B cell (primary cell): ENCODE results near the gene TMEM129. TPM values are rescaled to one million over a fixed set of nuclear protein-coding genes. Genes with fewer than 3 reads are reported as not detected.

Source experiments
- ATAC-seq: fragments of 200-7000 bp; cut with Tn5 transposase; one replicate; pipeline ENCODE4 v1.10.0; 2021; ENCODE audit warnings: low read depth, mild to moderate bottlenecking, moderate number of reproducible peaks, moderate library complexity
- CTCF ChIA-PET: fragments of 350-600 bp; sonication (Branson Sonifier 250); formaldehyde crosslinking; loops from one replicate; lab custom pipeline; 2021; ENCODE audit warnings: antibody characterized with exemption, inconsistent platforms; lab: Charles Lee
- POLR2A ChIA-PET: fragments of 350-600 bp; sonication (Branson Sonifier 250); formaldehyde crosslinking; loops from one replicate; lab custom pipeline; 2021; ENCODE audit warnings: antibody characterized with exemption; lab: Charles Lee
- DNase-seq: peaks from one replicate; pipeline ENCODE4 v3.0.0; 2013
- H2AFZ ChIP-seq: 2 replicates; pipeline ENCODE4 v1.6.1; 2012; ENCODE audit warnings: mild to moderate bottlenecking, low read depth, low read length; ENCODE audit not compliant: insufficient read depth, poor library complexity, severe bottlenecking
- H3K27ac ChIP-seq, 2 donors: 1 replicate in 1 of 2; 2 replicates in 1 of 2; pipeline ENCODE4 v1.5.1; 2012 to 2013; ENCODE audit warnings: low read length in 2 of 2, mild to moderate bottlenecking in 2 of 2, moderate library complexity in 1 of 2
- H3K27me3 ChIP-seq, 4 experiments: fragments of 200-600 bp in 1 of 4; sonication (generic) in 1 of 4; replicated peaks in 1 of 4; 1 replicate in 2 of 4; 2 replicates in 2 of 4; pipeline versions ENCODE4 v1.6.1 to v1.7.0; 2013 to 2016; ENCODE audit warnings: low read length in 3 of 4, mild to moderate bottlenecking in 2 of 4, mixed read lengths in 1 of 4, moderate library complexity in 1 of 4; ENCODE audit not compliant: insufficient read depth in 4 of 4, control insufficient read depth in 3 of 4; ENCODE audit errors: control extremely low read depth in 1 of 4
- H3K36me3 ChIP-seq, 2 experiments: replicated peaks in 1 of 2; 1 replicate in 1 of 2; 2 replicates in 1 of 2; pipeline versions ENCODE4 v1.6.1 to v1.7.1; 2013; ENCODE audit warnings: low read length in 1 of 2; ENCODE audit not compliant: insufficient read depth in 2 of 2, control insufficient read depth in 1 of 2; ENCODE audit errors: control extremely low read depth in 1 of 2, extremely low read depth in 1 of 2
- H3K4me1 ChIP-seq, 2 donors: fragments of 200-600 bp in 1 of 2; sonication (generic) in 1 of 2; 1 replicate in 1 of 2; 2 replicates in 1 of 2; pipeline versions ENCODE4 v1.5.1 to v1.6.1; 2013 to 2017; ENCODE audit warnings: low read length in 2 of 2; ENCODE audit not compliant: control insufficient read depth in 2 of 2, insufficient read depth in 2 of 2
- H3K4me2 ChIP-seq: replicated peaks from 2 replicates; pipeline ENCODE3; 2012; ENCODE audit warnings: mild to moderate bottlenecking, low read depth, low read length; ENCODE audit not compliant: poor library complexity, severe bottlenecking
- H3K4me3 ChIP-seq, 5 experiments: fragments of 200-600 bp in 1 of 5; sonication (generic) in 1 of 5; 1 replicate in 3 of 5; 2 replicates in 2 of 5; pipeline versions ENCODE4 v1.5.1 to v1.7.0; 2011 to 2016; ENCODE audit warnings: low read length in 4 of 5, mild to moderate bottlenecking in 4 of 5, low read depth in 2 of 5, control low read depth in 1 of 5, moderate library complexity in 1 of 5; ENCODE audit not compliant: insufficient read depth in 1 of 5; ENCODE audit errors: control extremely low read depth in 1 of 5, extremely low read depth in 1 of 5
- H3K79me2 ChIP-seq: fragments of 200-600 bp; sonication (generic); one replicate; pipeline ENCODE4 v1.6.0; 2016; ENCODE audit warnings: low read length; ENCODE audit not compliant: control insufficient read depth, insufficient read depth
- H3K9ac ChIP-seq: fragments of 200-600 bp; sonication (generic); 2 replicates; pipeline ENCODE4 v1.6.1; 2017; ENCODE audit warnings: mild to moderate bottlenecking, low read length, moderate library complexity
- H3K9me3 ChIP-seq, 3 donors: one replicate each; pipeline versions ENCODE4 v1.6.1 to v1.7.1; 2013; ENCODE audit warnings: low read length in 2 of 3; ENCODE audit not compliant: control insufficient read depth in 2 of 3, insufficient read depth in 1 of 3; ENCODE audit errors: control extremely low read depth in 1 of 3
- H4K20me1 ChIP-seq: 2 replicates; pipeline ENCODE4 v1.6.0; 2012; ENCODE audit warnings: mild to moderate bottlenecking, low read length; ENCODE audit not compliant: insufficient read depth, control insufficient read depth, poor library complexity, severe bottlenecking
- H3K27ac Mint-ChIP-seq: one replicate; pipeline ENCODE4 v1.8.0; 2021; ENCODE audit warnings: mixed read lengths
- H3K27me3 Mint-ChIP-seq: one replicate; pipeline ENCODE4 v1.8.0; 2021; ENCODE audit warnings: mixed read lengths
- H3K4me1 Mint-ChIP-seq: one replicate; pipeline ENCODE4 v1.8.0; 2021; ENCODE audit warnings: mixed read lengths
- H3K4me3 Mint-ChIP-seq: one replicate; pipeline ENCODE4 v1.8.0; 2021; ENCODE audit warnings: mixed read lengths
- H3K9me3 Mint-ChIP-seq: one replicate; pipeline ENCODE4 v1.8.0; 2022; ENCODE audit warnings: mixed read lengths; ENCODE audit not compliant: insufficient read depth
- EZH2 ChIP-seq: IDR thresholded peaks from 2 replicates; pipeline ENCODE4 v1.6.1; 2012; ENCODE audit warnings: borderline replicate concordance, low read depth, mild to moderate bottlenecking, moderate library complexity, low read length; ENCODE audit not compliant: insufficient read depth, poor library complexity, severe bottlenecking
- WGBS: methylation state at CpG from one replicate; pipeline ENCODE4 v1.1.5; 2013; ENCODE audit warnings: missing lambda C conversion rate; ENCODE audit not compliant: insufficient coverage; 5-methylcytosine and 5-hydroxymethylcytosine counted together
- intact Hi-C: fragments of 100-400 bp; cut with micrococcal nuclease; formaldehyde crosslinking; loops from one replicate; pipeline ENCODE4 v1.10.0; 2022
- polyA plus RNA-seq: library from polyadenylated mRNA; depleted of rRNA; stranded (reverse); fragments of >200 nt; gene quantifications from 2 replicates; pipeline ENCODE4 v1.2.3, GENCODE V29; 2012
- total RNA-seq, 2 donors: library from RNA; stranded (reverse); fragments of 120-200 nt in 1 of 2; gene quantifications; 1 replicate in 1 of 2; 2 replicates in 1 of 2; pipeline versions ENCODE4 v1.2.3 to v1.2.4, GENCODE V29; 2013 to 2022
- TF ChIP-seq, protein P1 (sequence below): fragments of 200-600 bp; IDR thresholded peaks from one replicate; pipeline ENCODE4 v1.8.0; 2022; ENCODE audit warnings: antibody characterized with exemption, mild to moderate bottlenecking

TMEM129 gene
- total and polyA plus RNA-seq, 2 donors (not counting 1 experiment from before 2014, with no cell fraction given) = 41.0 to 76.5 TPM

DNA sequence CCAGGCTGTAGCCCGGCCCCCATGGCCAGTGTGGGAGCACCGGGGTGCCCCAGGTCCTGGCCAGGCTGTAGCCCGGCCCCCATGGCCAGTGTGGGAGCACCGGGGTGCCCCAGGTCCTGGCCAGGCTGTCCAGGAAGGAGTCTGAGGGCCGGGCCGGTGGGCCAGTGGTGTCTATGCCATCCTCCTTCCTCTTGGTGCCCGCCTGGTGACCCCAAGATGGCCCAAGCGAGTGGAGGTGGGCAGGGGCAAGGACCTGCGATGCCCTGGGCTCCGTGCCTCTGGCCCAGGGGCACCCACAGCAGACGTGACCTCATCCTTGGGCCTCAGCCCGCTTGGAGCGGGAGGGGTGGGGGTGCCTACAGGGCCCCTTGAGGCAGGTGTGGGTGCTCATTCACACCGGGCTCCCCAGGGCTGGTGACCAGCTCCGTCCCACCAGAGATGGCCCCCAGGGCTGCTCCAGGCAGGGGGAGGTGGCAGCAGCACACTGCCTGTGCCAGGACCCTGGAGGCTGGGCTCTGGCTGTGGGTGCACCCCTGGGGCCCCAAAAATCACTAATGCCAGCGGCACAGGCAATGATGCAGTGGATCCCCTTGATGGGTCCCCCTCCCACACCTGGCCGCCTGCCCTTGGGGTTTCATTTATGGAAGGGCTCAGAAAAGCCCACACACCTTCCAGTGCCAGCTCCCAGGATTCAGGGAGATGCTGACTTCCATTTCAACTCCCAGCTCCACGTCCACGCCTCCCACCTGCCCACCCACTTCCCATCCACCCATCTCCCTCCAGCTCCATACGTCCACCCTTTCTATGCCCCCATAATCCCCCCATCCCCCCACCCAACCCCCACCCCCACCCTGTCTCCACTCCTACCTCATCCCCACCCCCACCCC, 36.0 kb upstream of the TMEM129 start:
- no peak for ATAC-seq
- Histone ChIP-seq H3K4me1 (peaks cover 11 to 15% of the 10 kb centered on the region in 2 donors), H3K27me3 (peaks cover 0 to 7% (median 0%) of the 10 kb centered on the region in 4 experiments), H3K79me2 (no peaks in the 10 kb centered on the region), H3K9ac (no peak overlapping the region), H2AFZ (no peak overlapping the region), H3K4me3 (no peak overlapping the region), H3K4me2 (no peak overlapping the region), H3K9me3 (no peaks in the 10 kb centered on the region), H3K27ac (no peak overlapping the region), H3K36me3 (no peaks in the 10 kb centered on the region), H4K20me1 (no peaks in the 10 kb centered on the region)
- Mint-ChIP-seq H3K9me3 (no peaks in the 10 kb centered on the region), H3K4me1 (peaks cover 5% of the 10 kb centered on the region), H3K27me3 (no peaks in the 10 kb centered on the region), H3K27ac (no peak overlapping the region), H3K4me3 (no peak overlapping the region)
- WGBS = 81% methylated on average over 17 of the region's 20 CpGs
- CTCF ChIA-PET = no interaction called here
- no peak for DNase-seq
- intact Hi-C loops = no loop called here
- POLR2A ChIA-PET = no interaction called here
- TF ChIP-seq, protein P1, sequence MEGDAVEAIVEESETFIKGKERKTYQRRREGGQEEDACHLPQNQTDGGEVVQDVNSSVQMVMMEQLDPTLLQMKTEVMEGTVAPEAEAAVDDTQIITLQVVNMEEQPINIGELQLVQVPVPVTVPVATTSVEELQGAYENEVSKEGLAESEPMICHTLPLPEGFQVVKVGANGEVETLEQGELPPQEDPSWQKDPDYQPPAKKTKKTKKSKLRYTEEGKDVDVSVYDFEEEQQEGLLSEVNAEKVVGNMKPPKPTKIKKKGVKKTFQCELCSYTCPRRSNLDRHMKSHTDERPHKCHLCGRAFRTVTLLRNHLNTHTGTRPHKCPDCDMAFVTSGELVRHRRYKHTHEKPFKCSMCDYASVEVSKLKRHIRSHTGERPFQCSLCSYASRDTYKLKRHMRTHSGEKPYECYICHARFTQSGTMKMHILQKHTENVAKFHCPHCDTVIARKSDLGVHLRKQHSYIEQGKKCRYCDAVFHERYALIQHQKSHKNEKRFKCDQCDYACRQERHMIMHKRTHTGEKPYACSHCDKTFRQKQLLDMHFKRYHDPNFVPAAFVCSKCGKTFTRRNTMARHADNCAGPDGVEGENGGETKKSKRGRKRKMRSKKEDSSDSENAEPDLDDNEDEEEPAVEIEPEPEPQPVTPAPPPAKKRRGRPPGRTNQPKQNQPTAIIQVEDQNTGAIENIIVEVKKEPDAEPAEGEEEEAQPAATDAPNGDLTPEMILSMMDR = no peak
- TF ChIP-seq EZH2 = no peak

DNA sequence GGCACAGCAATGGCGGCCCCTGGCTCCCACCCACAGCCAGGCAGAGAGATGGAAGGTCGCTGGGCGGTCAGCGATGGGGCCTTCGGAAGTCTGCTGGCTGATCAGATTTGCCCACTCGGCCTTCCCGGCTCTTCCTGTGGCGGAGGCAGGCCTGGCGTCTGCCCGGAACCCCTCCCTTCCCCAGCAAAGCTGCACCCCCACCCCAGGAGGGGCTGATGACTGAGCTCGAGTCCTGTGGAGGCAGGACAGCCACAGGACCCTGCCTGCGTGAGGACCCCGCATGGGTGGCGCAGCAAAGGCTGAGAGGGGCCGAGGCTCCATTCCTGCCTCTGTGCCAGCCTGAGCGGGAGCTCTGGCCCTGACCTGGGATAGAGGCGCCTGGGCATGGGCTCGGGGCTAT, 35.0 kb upstream of the TMEM129 start:
- DNase-seq = no peak
- Histone ChIP-seq H3K36me3 (no peaks in the 10 kb centered on the region), H3K4me3 (no peak overlapping the region), H4K20me1 (no peaks in the 10 kb centered on the region), H3K4me2 (no peak overlapping the region), H3K79me2 (no peaks in the 10 kb centered on the region), H3K27me3 (peaks cover 0 to 9% (median 0%) of the 10 kb centered on the region in 4 experiments), H3K4me1 (peaks cover 11 to 16% of the 10 kb centered on the region in 2 donors), H3K9ac (no peak overlapping the region), H2AFZ (no peak overlapping the region), H3K27ac (no peak overlapping the region), H3K9me3 (no peaks in the 10 kb centered on the region)
- WGBS = 80% methylated on average over 18 of the region's 18 CpGs
- ChIA-PET CTCF (no interaction called here), POLR2A (no interaction called here)
- TF ChIP-seq EZH2 = no peak
- TF ChIP-seq, protein P1 = no peak
- no peak overlapping the region for H3K4me3 Mint-ChIP-seq
- no peaks in the 10 kb centered on the region for H3K9me3 Mint-ChIP-seq
- intact Hi-C loops = no loop called here
- ATAC-seq = no peak
- H3K27me3 Mint-ChIP-seq = no peaks in the 10 kb centered on the region
- no peak overlapping the region for H3K27ac Mint-ChIP-seq
- H3K4me1 Mint-ChIP-seq = peaks cover 5% of the 10 kb centered on the region
